ENCODE results near the gene SRCAP. TPM values are rescaled to one million over a fixed set of nuclear protein-coding genes. Genes with fewer than 3 reads are reported as not detected.

The SRCAP gene
- total RNA-seq, 1 donor from 2014 or later: 17.2 TPM

DNA sequence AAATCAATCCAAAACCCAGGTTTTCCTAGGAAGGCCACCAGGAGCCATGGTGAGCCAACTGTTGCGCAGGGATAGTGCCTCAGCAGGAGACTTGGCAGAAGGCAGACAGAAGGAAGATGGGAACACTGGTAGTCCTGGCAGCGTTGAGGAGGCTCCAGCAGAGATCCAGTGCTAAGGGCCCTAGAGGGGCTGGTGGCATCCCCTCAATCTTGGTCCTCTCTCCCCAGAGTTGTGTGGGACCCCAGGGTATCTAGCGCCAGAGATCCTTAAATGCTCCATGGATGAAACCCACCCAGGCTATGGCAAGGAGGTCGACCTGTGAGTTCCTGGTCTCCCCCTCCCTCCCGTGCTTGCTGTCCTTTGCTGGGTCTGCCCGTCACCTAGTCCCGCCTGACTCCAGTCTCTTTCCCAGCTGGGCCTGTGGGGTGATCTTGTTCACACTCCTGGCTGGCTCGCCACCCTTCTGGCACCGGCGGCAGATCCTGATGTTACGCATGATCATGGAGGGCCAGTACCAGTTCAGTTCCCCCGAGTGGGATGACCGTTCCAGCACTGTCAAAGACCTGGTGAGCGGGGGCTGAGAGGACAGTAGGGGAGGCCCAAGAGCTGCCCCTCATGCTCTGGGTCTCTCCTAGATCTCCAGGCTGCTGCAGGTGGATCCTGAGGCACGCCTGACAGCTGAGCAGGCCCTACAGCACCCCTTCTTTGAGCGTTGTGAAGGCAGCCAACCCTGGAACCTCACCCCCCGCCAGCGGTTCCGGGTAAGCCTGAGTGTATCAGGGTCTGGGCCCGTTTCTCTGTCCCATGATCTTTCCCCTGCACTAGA is 57.2 kb downstream of the SRCAP start:
- H3K27ac ChIP-seq (ENCODE audit: low read depth, low read length): no peak overlapping the region
- H3K9me3 ChIP-seq (ENCODE audit: control insufficient read depth in 3 of 3, low read length in 3 of 3): no peaks in the 10 kb centered on the region
- H3K4me1 ChIP-seq (ENCODE audit: control insufficient read depth in 3 of 3, insufficient read depth in 3 of 3, low read length in 3 of 3): peaks cover 6 to 13% (median 7%) of the 10 kb centered on the region in 3 donors
- no peak overlapping the region for H3K9ac ChIP-seq (ENCODE audit: low read depth in 1 of 3, low read length in 3 of 3)
- H3K36me3 ChIP-seq (ENCODE audit: control insufficient read depth in 3 of 3, insufficient read depth in 3 of 3, low read length in 3 of 3): peaks cover 30 to 40% (median 33%) of the 10 kb centered on the region in 3 donors
- H3K27me3 ChIP-seq (ENCODE audit: control insufficient read depth in 3 of 3, insufficient read depth in 3 of 3, low read length in 3 of 3): no peaks in the 10 kb centered on the region
- H3K4me3 ChIP-seq (ENCODE audit: low read length in 3 of 3): no peak overlapping the region

DNA sequence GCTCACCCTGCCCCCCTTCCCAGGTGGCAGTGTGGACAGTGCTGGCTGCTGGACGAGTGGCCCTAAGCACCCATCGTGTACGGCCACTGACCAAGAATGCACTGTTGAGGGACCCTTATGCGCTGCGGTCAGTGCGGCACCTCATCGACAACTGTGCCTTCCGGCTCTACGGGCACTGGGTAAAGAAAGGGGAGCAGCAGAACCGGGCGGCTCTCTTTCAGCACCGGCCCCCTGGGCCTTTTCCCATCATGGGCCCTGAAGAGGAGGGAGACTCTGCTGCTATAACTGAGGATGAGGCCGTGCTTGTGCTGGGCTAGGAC is 57.8 kb downstream of the SRCAP start:
- no peaks in the 10 kb centered on the region for H3K27me3 ChIP-seq (ENCODE audit: control insufficient read depth in 3 of 3, insufficient read depth in 3 of 3, low read length in 3 of 3)
- H3K36me3 ChIP-seq (ENCODE audit: control insufficient read depth in 3 of 3, insufficient read depth in 3 of 3, low read length in 3 of 3): peaks cover 26 to 35% (median 28%) of the 10 kb centered on the region in 3 donors
- H3K9me3 ChIP-seq (ENCODE audit: control insufficient read depth in 3 of 3, low read length in 3 of 3): no peaks in the 10 kb centered on the region
- H3K27ac ChIP-seq (ENCODE audit: low read depth, low read length): no peak overlapping the region
- peaks cover 11 to 18% (median 12%) of the 10 kb centered on the region in 3 donors for H3K4me1 ChIP-seq (ENCODE audit: control insufficient read depth in 3 of 3, insufficient read depth in 3 of 3, low read length in 3 of 3)
- H3K4me3 ChIP-seq (ENCODE audit: low read length in 3 of 3): no peak overlapping the region
- H3K9ac ChIP-seq (ENCODE audit: low read depth in 1 of 3, low read length in 3 of 3): no peak overlapping the region

- H3K27ac ChIP-seq (ENCODE audit: low read depth, low read length): no peak overlapping the region
- peaks cover 12 to 22% (median 14%) of the 10 kb centered on the region in 3 donors for H3K4me1 ChIP-seq (ENCODE audit: control insufficient read depth in 3 of 3, insufficient read depth in 3 of 3, low read length in 3 of 3)
- H3K9me3 ChIP-seq (ENCODE audit: control insufficient read depth in 3 of 3, low read length in 3 of 3): no peaks in the 10 kb centered on the region
- no peak overlapping the region for H3K4me3 ChIP-seq (ENCODE audit: low read length in 3 of 3)
- H3K36me3 ChIP-seq (ENCODE audit: control insufficient read depth in 3 of 3, insufficient read depth in 3 of 3, low read length in 3 of 3): peaks cover 26 to 35% (median 28%) of the 10 kb centered on the region in 3 donors
- H3K27me3 ChIP-seq (ENCODE audit: control insufficient read depth in 3 of 3, insufficient read depth in 3 of 3, low read length in 3 of 3): no peaks in the 10 kb centered on the region
- peak overlapping the region in 1 of 3 donors; percentile 43 for H3K9ac ChIP-seq (ENCODE audit: low read depth in 1 of 3, low read length in 3 of 3)
Observed at GRCh38 chr16:30757316-30757715, 58.3 kb downstream of the SRCAP start.

DNA sequence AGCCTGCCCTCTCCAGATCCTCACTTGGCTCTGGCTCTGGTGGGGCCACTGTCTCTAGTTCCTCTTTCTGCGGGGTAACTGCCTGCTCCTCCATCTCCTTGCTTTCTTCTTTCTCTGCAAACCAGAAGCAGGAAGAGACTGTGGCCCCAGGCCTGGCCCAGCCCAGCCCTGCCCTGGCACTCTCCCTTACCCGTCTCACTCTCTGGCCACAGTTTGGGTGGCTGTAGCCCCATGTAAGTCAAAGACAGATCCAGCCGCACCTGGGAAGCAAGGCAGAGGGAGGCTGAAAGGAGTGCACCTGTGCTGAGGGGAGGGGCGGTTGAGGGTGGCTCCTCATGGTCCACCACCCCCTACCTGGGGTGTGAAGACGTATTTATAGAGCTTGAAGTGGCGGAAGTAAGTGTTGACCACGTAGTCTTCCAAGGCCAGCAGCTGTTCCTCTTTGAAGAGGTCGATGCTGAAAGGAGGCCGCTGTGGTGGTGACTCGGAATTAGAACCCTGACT is 60.1 kb downstream of the SRCAP start:
- Histone ChIP-seq H3K36me3 (ENCODE audit: control insufficient read depth in 3 of 3, insufficient read depth in 3 of 3, low read length in 3 of 3) (peaks cover 25 to 36% (median 30%) of the 10 kb centered on the region in 3 donors), H3K4me3 (ENCODE audit: low read length in 3 of 3) (no peak overlapping the region), H3K27ac (ENCODE audit: low read depth, low read length) (peak overlapping the region; percentile 23), H3K9me3 (ENCODE audit: control insufficient read depth in 3 of 3, low read length in 3 of 3) (no peaks in the 10 kb centered on the region), H3K9ac (ENCODE audit: low read depth in 1 of 3, low read length in 3 of 3) (no peak overlapping the region), H3K4me1 (ENCODE audit: control insufficient read depth in 3 of 3, insufficient read depth in 3 of 3, low read length in 3 of 3) (peaks cover 27 to 39% (median 31%) of the 10 kb centered on the region in 3 donors), H3K27me3 (ENCODE audit: control insufficient read depth in 3 of 3, insufficient read depth in 3 of 3, low read length in 3 of 3) (no peaks in the 10 kb centered on the region)

GRCh38 chr16:30760001-30760559 is 61.1 kb downstream of the SRCAP start:
- no peak overlapping the region for H3K4me3 ChIP-seq (ENCODE audit: low read length in 3 of 3)

GRCh38 chr16:30760577-30761426 is 61.8 kb downstream of the SRCAP start:
- Histone ChIP-seq H3K4me3 (ENCODE audit: low read length in 3 of 3) (peak overlapping the region; percentile 86 to 97 (median 93)), H3K4me1 (ENCODE audit: control insufficient read depth in 3 of 3, insufficient read depth in 3 of 3, low read length in 3 of 3) (peaks cover 29 to 40% (median 35%) of the 10 kb centered on the region in 3 donors), H3K36me3 (ENCODE audit: control insufficient read depth in 3 of 3, insufficient read depth in 3 of 3, low read length in 3 of 3) (peaks cover 35 to 48% (median 37%) of the 10 kb centered on the region in 3 donors), H3K27me3 (ENCODE audit: control insufficient read depth in 3 of 3, insufficient read depth in 3 of 3, low read length in 3 of 3) (no peaks in the 10 kb centered on the region), H3K9ac (ENCODE audit: low read depth in 1 of 3, low read length in 3 of 3) (peak overlapping the region; percentile 47 to 97 (median 70)), H3K9me3 (ENCODE audit: control insufficient read depth in 3 of 3, low read length in 3 of 3) (no peaks in the 10 kb centered on the region), H3K27ac (ENCODE audit: low read depth, low read length) (peak overlapping the region; percentile 94)

More at GRCh38 chr16:30760001-30760559, 61.1 kb downstream of the SRCAP start:
- Histone ChIP-seq H3K9ac (ENCODE audit: low read depth in 1 of 3, low read length in 3 of 3) (no peak overlapping the region), H3K27ac (ENCODE audit: low read depth, low read length) (no peak overlapping the region), H3K9me3 (ENCODE audit: control insufficient read depth in 3 of 3, low read length in 3 of 3) (no peaks in the 10 kb centered on the region), H3K36me3 (ENCODE audit: control insufficient read depth in 3 of 3, insufficient read depth in 3 of 3, low read length in 3 of 3) (peaks cover 28 to 41% (median 34%) of the 10 kb centered on the region in 3 donors), H3K4me1 (ENCODE audit: control insufficient read depth in 3 of 3, insufficient read depth in 3 of 3, low read length in 3 of 3) (peaks cover 29 to 40% (median 35%) of the 10 kb centered on the region in 3 donors), H3K27me3 (ENCODE audit: control insufficient read depth in 3 of 3, insufficient read depth in 3 of 3, low read length in 3 of 3) (no peaks in the 10 kb centered on the region)

DNA sequence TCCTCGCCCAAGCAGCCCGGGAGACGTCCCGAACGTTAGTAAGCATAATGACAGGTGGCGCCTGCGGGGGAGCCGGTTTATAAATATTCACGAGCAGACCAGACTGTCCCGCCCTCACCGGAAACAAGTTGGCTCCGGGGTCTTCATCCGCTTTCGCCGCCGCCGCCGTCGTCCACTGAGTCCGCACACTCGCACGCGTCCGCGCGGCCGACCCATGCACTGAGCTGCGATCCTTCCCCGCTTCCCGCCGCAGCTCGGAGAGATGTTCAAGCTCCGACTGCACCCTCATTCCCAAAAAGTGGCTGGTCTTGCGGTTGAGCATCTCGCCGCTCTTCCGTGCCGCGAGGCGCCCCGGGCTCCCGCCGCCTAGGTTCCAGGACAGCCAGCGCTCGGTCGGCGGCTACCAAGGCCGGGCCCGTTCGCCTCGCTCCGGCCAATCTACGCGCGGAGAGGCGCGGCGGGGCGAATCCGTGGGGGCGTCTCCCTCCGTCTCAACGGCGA is 62.5 kb downstream of the SRCAP start:
- Histone ChIP-seq H3K9me3 (ENCODE audit: control insufficient read depth in 3 of 3, low read length in 3 of 3) (no peaks in the 10 kb centered on the region), H3K27ac (ENCODE audit: low read depth, low read length) (peak overlapping the region; percentile 94), H3K27me3 (ENCODE audit: control insufficient read depth in 3 of 3, insufficient read depth in 3 of 3, low read length in 3 of 3) (no peaks in the 10 kb centered on the region), H3K9ac (ENCODE audit: low read depth in 1 of 3, low read length in 3 of 3) (peak overlapping the region; percentile 47 to 97 (median 70)), H3K4me1 (ENCODE audit: control insufficient read depth in 3 of 3, insufficient read depth in 3 of 3, low read length in 3 of 3) (peaks cover 29 to 40% (median 35%) of the 10 kb centered on the region in 3 donors), H3K36me3 (ENCODE audit: control insufficient read depth in 3 of 3, insufficient read depth in 3 of 3, low read length in 3 of 3) (peaks cover 38 to 48% (median 40%) of the 10 kb centered on the region in 3 donors), H3K4me3 (ENCODE audit: low read length in 3 of 3) (peak overlapping the region; percentile 86 to 97 (median 93))

GRCh38 chr16:30761928-30762902 is 63.2 kb downstream of the SRCAP start, which contains the start of the genes CFAP119 and RNF40:
Gene CFAP119 (minus strand): TSS chr16:30762062. CDS start chr16:30761748, 314 bp downstream.
Gene RNF40 (plus strand): TSS chr16:30762322. CDS start chr16:30762546, 224 bp downstream.
- peak within 1 kb of the TSS; percentile 94 to 97 (median 97) for H3K9ac ChIP-seq (ENCODE audit: low read depth in 1 of 3, low read length in 3 of 3)
- H3K27me3 ChIP-seq (ENCODE audit: control insufficient read depth in 3 of 3, insufficient read depth in 3 of 3, low read length in 3 of 3): no peaks in the 10 kb centered on the region
- H3K36me3 ChIP-seq (ENCODE audit: control insufficient read depth in 3 of 3, insufficient read depth in 3 of 3, low read length in 3 of 3): peaks cover 43 to 48% (median 44%) of the 10 kb centered on the region in 3 donors
- H3K9me3 ChIP-seq (ENCODE audit: control insufficient read depth in 3 of 3, low read length in 3 of 3): no peaks in the 10 kb centered on the region
- peaks cover 29 to 40% (median 35%) of the 10 kb centered on the region in 3 donors for H3K4me1 ChIP-seq (ENCODE audit: control insufficient read depth in 3 of 3, insufficient read depth in 3 of 3, low read length in 3 of 3)
- peak within 1 kb of the TSS; percentile 86 to 97 (median 93) for H3K4me3 ChIP-seq (ENCODE audit: low read length in 3 of 3)
- H3K27ac ChIP-seq (ENCODE audit: low read depth, low read length): peak within 1 kb of the TSS; percentile 94
